Stomach smooth muscle (tissue), 2 donors: Measurements from ENCODE around the gene CSE1L.
"Not testable (repeated sequence)": the region's sequence is repeated elsewhere in the genome, so short reads cannot be mapped to it uniquely, and the experiment has no call there.

Experiments used
- H3K27ac ChIP-seq: one replicate; pipeline ENCODE4 v1.7.0; 2013; ENCODE audit warnings: mild to moderate bottlenecking, low read length, inconsistent platforms
- H3K27me3 ChIP-seq, 2 donors: one replicate each; pipeline ENCODE4 v1.7.0; 2013; ENCODE audit warnings: low read length in 2 of 2; ENCODE audit not compliant: insufficient read depth in 2 of 2, control insufficient read depth in 1 of 2
- H3K36me3 ChIP-seq, 2 donors: one replicate each; pipeline ENCODE4 v1.7.0; 2013; ENCODE audit warnings: low read length in 2 of 2; ENCODE audit not compliant: control insufficient read depth in 2 of 2, insufficient read depth in 2 of 2
- H3K4me1 ChIP-seq: one replicate; pipeline ENCODE4 v1.7.0; 2013; ENCODE audit warnings: low read length; ENCODE audit not compliant: control insufficient read depth, insufficient read depth
- H3K4me3 ChIP-seq, 2 donors: one replicate each; pipeline ENCODE4 v1.7.0; 2013; ENCODE audit warnings: low read length in 2 of 2
- H3K9ac ChIP-seq, 2 donors: one replicate each; pipeline ENCODE4 v1.7.0; 2013; ENCODE audit warnings: low read length in 2 of 2, mild to moderate bottlenecking in 1 of 2
- H3K9me3 ChIP-seq, 2 donors: one replicate each; pipeline ENCODE4 v1.7.0; 2013; ENCODE audit warnings: low read length in 2 of 2; ENCODE audit not compliant: control insufficient read depth in 2 of 2
- donor health status: healthy.
- donor health status: Pancreatic carcinoma.

CSE1L gene

DNA sequence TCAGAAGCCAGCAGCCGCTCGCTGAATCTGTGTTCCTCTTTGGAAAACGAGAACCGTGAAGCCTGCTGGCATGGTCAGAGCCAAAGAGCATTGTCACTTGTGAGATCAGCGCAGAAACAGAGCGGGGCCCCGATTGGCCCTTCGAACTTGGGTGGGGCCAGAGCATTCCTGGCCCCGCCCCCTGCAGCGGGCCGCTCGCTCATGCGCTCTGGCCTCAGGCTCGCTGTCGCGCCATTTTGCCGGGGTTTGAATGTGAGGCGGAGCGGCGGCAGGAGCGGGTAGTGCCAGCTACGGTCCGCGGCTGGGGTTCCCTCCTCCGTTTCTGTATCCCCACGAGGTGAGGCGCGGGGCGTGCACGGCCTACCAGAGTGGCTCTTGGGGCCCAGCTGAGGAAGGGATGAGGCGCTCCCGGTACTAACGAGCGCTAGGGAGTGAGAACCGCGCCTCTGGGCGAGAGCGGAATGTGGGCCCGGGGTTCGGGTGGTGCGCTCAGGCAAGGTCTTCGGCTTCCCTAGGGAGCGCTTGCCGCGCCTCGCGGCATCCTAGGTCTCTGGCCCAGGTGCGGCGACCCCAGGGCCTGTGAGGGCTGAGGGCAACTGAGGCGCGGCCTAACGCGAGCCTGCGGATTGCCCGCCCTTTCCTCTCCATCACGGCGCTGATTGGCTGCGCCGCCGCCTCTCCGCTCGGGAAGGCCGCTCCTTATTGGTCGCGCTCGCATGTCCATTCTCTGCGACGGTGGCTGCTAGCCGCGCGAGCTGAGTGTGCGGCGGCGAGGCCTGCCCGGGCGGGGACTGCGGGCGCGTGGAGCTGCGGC lies at the start of gene CSE1L:
CSE1L (plus strand) TSS at position 226 of the 814 bp plus-strand sequence. CDS start 12,152 bp downstream, outside the sequence.
- H3K9ac ChIP-seq, result peak within 1 kb of the TSS; percentile 81 to 94
- H3K36me3 ChIP-seq, result no peaks in the 10 kb centered on the region
- peak within 1 kb of the TSS; percentile 74 to 100 for H3K4me3 ChIP-seq
- peak within 1 kb of the TSS; percentile 76 for H3K27ac ChIP-seq
- H3K4me1 ChIP-seq, result peaks cover 13% of the 10 kb centered on the region
- H3K27me3 ChIP-seq, result no peaks in the 10 kb centered on the region
- no peaks in the 10 kb centered on the region for H3K9me3 ChIP-seq

DNA sequence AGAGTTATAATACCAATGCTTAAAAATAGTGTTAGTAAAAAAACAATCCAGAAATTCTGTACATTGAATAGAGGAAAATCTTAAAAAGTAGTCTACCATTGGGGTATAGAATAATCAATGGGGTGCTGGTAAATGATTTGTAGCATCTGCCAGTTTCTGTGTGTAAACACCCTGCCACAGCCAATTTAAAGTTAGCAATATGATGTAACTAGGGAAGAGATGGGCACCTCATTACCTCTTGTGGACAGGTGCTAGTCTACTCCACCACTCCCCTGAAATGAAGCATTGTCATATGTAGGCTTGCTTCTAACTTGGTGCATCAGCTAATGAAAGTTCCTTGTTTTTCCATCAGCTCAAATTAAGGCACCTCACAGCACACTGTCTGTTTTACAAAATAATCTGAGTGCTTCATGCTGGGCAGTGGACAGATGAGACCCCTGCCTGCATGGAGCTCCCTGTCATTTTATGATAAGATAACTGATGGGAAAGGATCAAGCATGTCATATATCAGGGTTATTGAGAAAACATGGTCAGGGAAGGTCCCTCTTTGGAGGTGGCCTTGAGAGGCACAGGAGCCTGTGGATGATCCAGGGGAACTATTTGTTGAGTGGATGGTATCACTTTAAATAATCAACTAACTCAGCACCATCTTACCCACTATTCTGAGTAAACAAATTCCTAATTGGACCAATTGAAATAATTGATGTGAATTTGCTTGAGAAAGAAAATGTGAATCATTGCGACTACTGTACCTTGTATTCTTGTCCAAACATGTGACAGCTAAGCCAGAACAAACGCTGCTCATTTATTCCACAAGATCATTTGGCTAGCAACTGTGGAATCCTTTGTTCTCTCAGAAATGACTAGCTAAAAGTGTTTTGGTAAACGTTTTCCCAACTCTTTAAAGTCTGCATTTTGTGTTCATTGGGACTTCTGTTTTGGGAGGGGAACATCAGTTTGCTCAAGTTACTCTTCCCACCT lies 45.9 kb upstream of the CSE1L start:
- Histone ChIP-seq H3K27me3 (no peaks in the 10 kb centered on the region), H3K4me1 (no peaks in the 10 kb centered on the region), H3K36me3 (peaks cover 25 to 39% of the 10 kb centered on the region in 2 donors), H3K4me3 (no peak overlapping the region), H3K27ac (no peak overlapping the region), H3K9ac (no peak overlapping the region), H3K9me3 (no peaks in the 10 kb centered on the region)

GRCh38 chr20:49001741-49002140 lies 44.4 kb upstream of the CSE1L start:
- Histone ChIP-seq H3K9me3 (no peaks in the 10 kb centered on the region), H3K9ac (no peak overlapping the region), H3K36me3 (peaks cover 19 to 43% of the 10 kb centered on the region in 2 donors)

DNA sequence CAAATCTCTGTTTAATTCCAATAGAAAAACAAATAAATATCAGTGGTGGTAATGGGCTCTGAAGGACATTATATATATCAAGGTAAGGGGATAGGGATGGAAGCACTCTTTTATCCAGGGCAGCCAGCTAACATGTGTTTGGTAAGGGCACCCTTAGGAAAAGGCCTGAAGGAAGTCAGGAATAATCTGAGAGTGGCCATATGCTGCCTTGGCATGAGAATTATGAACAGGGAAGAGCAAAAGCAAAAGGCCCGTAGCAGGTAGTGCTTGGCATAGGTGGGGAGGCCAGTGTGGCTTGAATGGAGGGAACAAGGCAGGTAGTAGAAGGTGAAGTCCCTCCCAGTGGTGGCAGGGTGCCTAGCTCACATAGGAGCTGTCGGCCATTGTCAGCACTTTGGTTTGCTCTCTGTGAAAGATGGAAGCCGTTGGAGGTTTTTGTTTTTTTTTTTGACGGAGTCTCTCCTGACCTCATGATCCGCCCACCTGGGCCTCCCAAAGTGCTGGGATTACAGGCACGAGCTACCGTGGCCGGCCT lies 39.6 kb upstream of the CSE1L start:
- Histone ChIP-seq H3K27ac (no peak overlapping the region), H3K9me3 (no peaks in the 10 kb centered on the region), H3K27me3 (no peaks in the 10 kb centered on the region), H3K9ac (no peak overlapping the region), H3K4me3 (no peak overlapping the region), H3K4me1 (no peaks in the 10 kb centered on the region), H3K36me3 (peaks cover 28 to 35% of the 10 kb centered on the region in 2 donors)

More at GRCh38 chr20:49001741-49002140, 44.4 kb upstream of the CSE1L start:
- Histone ChIP-seq H3K4me1 (no peaks in the 10 kb centered on the region), H3K27ac (no peak overlapping the region), H3K27me3 (no peaks in the 10 kb centered on the region), H3K4me3 (no peak overlapping the region)

DNA sequence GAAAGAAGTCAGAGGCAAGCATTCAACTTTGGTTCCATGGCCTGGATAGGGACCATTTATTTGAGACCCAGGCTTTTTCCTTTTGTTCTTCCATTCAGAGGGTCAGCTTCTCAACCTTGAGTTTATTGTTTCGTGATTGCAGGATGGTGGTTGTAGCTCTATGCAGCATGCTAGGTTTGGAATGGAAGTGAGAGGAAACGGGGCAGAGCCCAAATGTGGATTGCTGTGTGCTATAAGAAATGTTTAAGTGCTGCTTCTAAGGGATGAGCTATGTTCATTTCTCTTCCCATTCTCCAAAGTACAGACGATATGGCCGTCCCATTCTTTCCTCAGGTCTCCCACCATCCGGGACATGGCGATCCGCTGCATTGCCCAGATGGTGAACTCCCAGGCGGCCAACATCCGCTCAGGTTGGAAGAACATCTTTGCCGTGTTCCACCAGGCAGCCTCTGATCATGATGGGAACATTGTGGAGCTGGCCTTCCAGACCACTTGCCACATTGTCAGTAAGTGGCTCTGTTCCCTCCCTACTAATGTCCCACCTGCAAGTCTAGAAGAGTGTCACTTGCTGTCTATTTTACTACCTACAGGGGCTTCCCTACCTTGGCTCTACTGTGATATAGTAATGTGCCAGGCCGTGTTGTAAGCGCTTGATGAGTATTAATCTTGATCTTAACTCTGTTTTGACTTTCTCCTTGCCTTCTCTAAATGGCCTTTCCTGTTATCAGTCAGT lies 36.0 kb upstream of the CSE1L start:
- Histone ChIP-seq H3K36me3 (peaks cover 48 to 50% of the 10 kb centered on the region in 2 donors), H3K4me1 (no peaks in the 10 kb centered on the region), H3K27ac (no peak overlapping the region), H3K4me3 (no peak overlapping the region), H3K27me3 (no peaks in the 10 kb centered on the region), H3K9ac (no peak overlapping the region), H3K9me3 (no peaks in the 10 kb centered on the region)

DNA sequence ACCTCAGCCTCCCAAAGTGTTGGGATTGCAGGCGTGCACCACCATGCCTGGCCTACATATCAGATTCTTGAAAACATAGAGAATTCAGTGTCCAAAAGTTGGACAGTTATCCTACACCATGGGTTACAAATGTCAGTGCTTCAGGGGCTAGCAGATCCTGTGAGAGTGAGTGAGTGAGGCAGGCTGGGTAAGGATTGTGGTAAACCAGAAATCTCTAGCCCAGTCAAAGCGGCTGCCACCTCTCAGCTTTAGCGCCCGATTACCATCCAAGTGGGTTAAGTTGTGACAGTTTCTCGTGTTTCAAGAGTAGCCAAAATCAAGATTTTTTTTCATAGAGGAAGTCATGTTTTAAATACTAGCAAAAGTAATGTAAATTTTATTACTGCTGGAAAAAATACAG lies 21.9 kb upstream of the CSE1L start:
- Histone ChIP-seq H3K36me3 (peaks cover 45 to 46% of the 10 kb centered on the region in 2 donors), H3K4me1 (no peaks in the 10 kb centered on the region), H3K9me3 (no peaks in the 10 kb centered on the region), H3K4me3 (no peak overlapping the region), H3K9ac (no peak overlapping the region), H3K27ac (no peak overlapping the region), H3K27me3 (no peaks in the 10 kb centered on the region)

DNA sequence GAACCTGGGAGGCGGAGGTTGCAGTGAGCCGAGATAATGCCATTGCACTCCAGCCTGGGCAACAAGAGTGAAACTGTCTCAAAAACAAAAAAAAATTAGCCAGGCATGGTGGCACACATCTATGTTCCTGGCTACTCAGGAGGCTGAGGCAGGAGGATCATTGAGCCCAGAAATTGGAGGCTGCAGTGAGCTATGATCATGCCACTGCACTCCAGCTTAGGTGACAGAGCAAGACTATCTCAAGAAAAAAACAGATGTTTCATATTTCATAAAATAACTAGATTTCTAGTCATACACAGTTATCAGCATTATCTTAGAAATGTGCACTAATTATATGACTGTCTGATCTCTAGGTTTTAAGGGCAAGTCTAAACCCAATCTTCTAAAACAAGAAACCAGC lies 17.9 kb upstream of the CSE1L start:
- H3K9me3 ChIP-seq, H3K4me1 ChIP-seq, H3K27ac ChIP-seq, H3K27me3 ChIP-seq, H3K9ac ChIP-seq, H3K4me3 ChIP-seq: not testable (repeated sequence)
- peaks cover 38 to 50% of the 10 kb centered on the region in 2 donors for H3K36me3 ChIP-seq

- H3K36me3 ChIP-seq, result peaks cover 41 to 50% of the 10 kb centered on the region in 2 donors
- no peaks in the 10 kb centered on the region for H3K9me3 ChIP-seq
- H3K9ac ChIP-seq, result no peak overlapping the region
- no peak overlapping the region for H3K27ac ChIP-seq
- H3K4me1 ChIP-seq, result no peaks in the 10 kb centered on the region
- H3K27me3 ChIP-seq, result no peaks in the 10 kb centered on the region
- H3K4me3 ChIP-seq, result no peak overlapping the region
These were observed 17.4 kb upstream of the CSE1L start for GRCh38 chr20:49028684-49029083.

- no peaks in the 10 kb centered on the region for H3K9me3 ChIP-seq
- H3K27ac ChIP-seq, result no peak overlapping the region
These were observed 16.9 kb upstream of the CSE1L start for GRCh38 chr20:49029203-49029602.

More at GRCh38 chr20:49029203-49029602, 16.9 kb upstream of the CSE1L start:
- H3K4me1 ChIP-seq, result no peaks in the 10 kb centered on the region
- H3K4me3 ChIP-seq, result no peak overlapping the region
- H3K27me3 ChIP-seq, result no peaks in the 10 kb centered on the region
- no peak overlapping the region for H3K9ac ChIP-seq
- peaks cover 39 to 51% of the 10 kb centered on the region in 2 donors for H3K36me3 ChIP-seq
